Measurements from ENCODE around the gene ZNF280D. TPM values are rescaled to one million over a fixed set of nuclear protein-coding genes. Genes with fewer than 3 reads are reported as not detected.

The ZNF280D gene
- polyA plus RNA-seq, 2 donors = 7.1 to 13.2 TPM

GRCh38 chr15:56693761-56694160 lies 39.5 kb downstream of the ZNF280D start:
- Histone ChIP-seq H3K9me3 (ENCODE audit: control insufficient read depth in 2 of 2, insufficient read depth in 1 of 2, low read depth in 1 of 2, low read length in 1 of 2) (no peaks in the 10 kb centered on the region), H3K4me1 (ENCODE audit: control insufficient read depth in 2 of 2, insufficient read depth in 2 of 2, low read length in 1 of 2) (no peaks in the 10 kb centered on the region), H3K4me3 (ENCODE audit: low read depth in 1 of 2, low read length in 2 of 2) (no peak overlapping the region), H3K27ac (ENCODE audit: low read depth in 2 of 2, low read length in 1 of 2) (no peak overlapping the region), H3K27me3 (ENCODE audit: control insufficient read depth in 1 of 2, insufficient read depth in 2 of 2, low read length in 2 of 2) (no peaks in the 10 kb centered on the region), H3K36me3 (ENCODE audit: control insufficient read depth in 2 of 2, insufficient read depth in 2 of 2, low read length in 1 of 2) (peaks cover 2 to 5% of the 10 kb centered on the region in 2 donors)
- WGBS, 2 donors = 67 to 76% methylated on average over 3 of the region's 3 CpGs

GRCh38 chr15:56690733-56691132 lies 42.6 kb downstream of the ZNF280D start:
- 95 to 97% methylated on average over 1 of the region's 1 CpG for WGBS, 2 donors

DNA sequence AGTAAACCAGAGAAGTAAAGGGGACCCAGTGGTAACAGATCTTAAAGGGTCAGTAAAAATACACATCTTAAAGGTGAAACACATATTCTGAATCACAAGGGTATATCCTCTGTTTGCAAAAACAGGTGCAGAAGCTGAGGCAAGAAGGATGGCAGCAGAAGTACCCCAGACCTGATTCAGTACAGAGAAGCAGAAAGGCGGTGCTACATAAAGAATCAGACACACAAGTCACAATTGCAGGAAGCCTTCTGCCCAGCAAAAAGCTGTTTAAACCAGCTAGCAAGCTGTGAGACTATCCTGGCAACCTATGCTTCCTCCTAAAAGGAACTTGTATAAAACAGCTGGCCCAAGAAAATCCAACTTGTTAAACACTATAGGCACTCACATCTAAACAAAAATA lies 49.4 kb downstream of the ZNF280D start:
- Histone ChIP-seq H3K9me3 (ENCODE audit: control insufficient read depth in 2 of 2, insufficient read depth in 1 of 2, low read depth in 1 of 2, low read length in 1 of 2) (no peaks in the 10 kb centered on the region), H3K36me3 (ENCODE audit: control insufficient read depth in 2 of 2, insufficient read depth in 2 of 2, low read length in 1 of 2) (no peaks in the 10 kb centered on the region), H3K4me1 (ENCODE audit: control insufficient read depth in 2 of 2, insufficient read depth in 2 of 2, low read length in 1 of 2) (no peaks in the 10 kb centered on the region), H3K27me3 (ENCODE audit: control insufficient read depth in 1 of 2, insufficient read depth in 2 of 2, low read length in 2 of 2) (no peaks in the 10 kb centered on the region), H3K4me3 (ENCODE audit: low read depth in 1 of 2, low read length in 2 of 2) (no peak overlapping the region), H3K27ac (ENCODE audit: low read depth in 2 of 2, low read length in 1 of 2) (no peak overlapping the region)
- WGBS, 2 donors = 95 to 96% methylated on average over 1 of the region's 1 CpG

More at GRCh38 chr15:56690733-56691132, 42.6 kb downstream of the ZNF280D start:
- Histone ChIP-seq H3K4me1 (ENCODE audit: control insufficient read depth in 2 of 2, insufficient read depth in 2 of 2, low read length in 1 of 2) (no peaks in the 10 kb centered on the region), H3K27ac (ENCODE audit: low read depth in 2 of 2, low read length in 1 of 2) (no peak overlapping the region), H3K4me3 (ENCODE audit: low read depth in 1 of 2, low read length in 2 of 2) (no peak overlapping the region), H3K36me3 (ENCODE audit: control insufficient read depth in 2 of 2, insufficient read depth in 2 of 2, low read length in 1 of 2) (no peaks in the 10 kb centered on the region), H3K27me3 (ENCODE audit: control insufficient read depth in 1 of 2, insufficient read depth in 2 of 2, low read length in 2 of 2) (no peaks in the 10 kb centered on the region), H3K9me3 (ENCODE audit: control insufficient read depth in 2 of 2, insufficient read depth in 1 of 2, low read depth in 1 of 2, low read length in 1 of 2) (no peaks in the 10 kb centered on the region)

- Histone ChIP-seq H3K27ac (ENCODE audit: low read depth in 2 of 2, low read length in 1 of 2) (no peak overlapping the region), H3K4me3 (ENCODE audit: low read depth in 1 of 2, low read length in 2 of 2) (no peak overlapping the region), H3K36me3 (ENCODE audit: control insufficient read depth in 2 of 2, insufficient read depth in 2 of 2, low read length in 1 of 2) (no peaks in the 10 kb centered on the region), H3K27me3 (ENCODE audit: control insufficient read depth in 1 of 2, insufficient read depth in 2 of 2, low read length in 2 of 2) (no peaks in the 10 kb centered on the region), H3K9me3 (ENCODE audit: control insufficient read depth in 2 of 2, insufficient read depth in 1 of 2, low read depth in 1 of 2, low read length in 1 of 2) (no peaks in the 10 kb centered on the region), H3K4me1 (ENCODE audit: control insufficient read depth in 2 of 2, insufficient read depth in 2 of 2, low read length in 1 of 2) (no peaks in the 10 kb centered on the region)
Observed at GRCh38 chr15:56681113-56681512, 52.2 kb downstream of the ZNF280D start.

- Histone ChIP-seq H3K4me3 (ENCODE audit: low read depth in 1 of 2, low read length in 2 of 2) (no peak overlapping the region), H3K27me3 (ENCODE audit: control insufficient read depth in 1 of 2, insufficient read depth in 2 of 2, low read length in 2 of 2) (no peaks in the 10 kb centered on the region), H3K9me3 (ENCODE audit: control insufficient read depth in 2 of 2, insufficient read depth in 1 of 2, low read depth in 1 of 2, low read length in 1 of 2) (no peaks in the 10 kb centered on the region), H3K27ac (ENCODE audit: low read depth in 2 of 2, low read length in 1 of 2) (no peak overlapping the region), H3K4me1 (ENCODE audit: control insufficient read depth in 2 of 2, insufficient read depth in 2 of 2, low read length in 1 of 2) (no peaks in the 10 kb centered on the region), H3K36me3 (ENCODE audit: control insufficient read depth in 2 of 2, insufficient read depth in 2 of 2, low read length in 1 of 2) (no peaks in the 10 kb centered on the region)
Observed at GRCh38 chr15:56679225-56679624, 54.1 kb downstream of the ZNF280D start.

GRCh38 chr15:56678571-56678970 lies 54.7 kb downstream of the ZNF280D start:
- no peaks in the 10 kb centered on the region for H3K4me1 ChIP-seq (ENCODE audit: control insufficient read depth in 2 of 2, insufficient read depth in 2 of 2, low read length in 1 of 2)
- 95 to 96% methylated on average over 4 of the region's 4 CpGs for WGBS, 2 donors

DNA sequence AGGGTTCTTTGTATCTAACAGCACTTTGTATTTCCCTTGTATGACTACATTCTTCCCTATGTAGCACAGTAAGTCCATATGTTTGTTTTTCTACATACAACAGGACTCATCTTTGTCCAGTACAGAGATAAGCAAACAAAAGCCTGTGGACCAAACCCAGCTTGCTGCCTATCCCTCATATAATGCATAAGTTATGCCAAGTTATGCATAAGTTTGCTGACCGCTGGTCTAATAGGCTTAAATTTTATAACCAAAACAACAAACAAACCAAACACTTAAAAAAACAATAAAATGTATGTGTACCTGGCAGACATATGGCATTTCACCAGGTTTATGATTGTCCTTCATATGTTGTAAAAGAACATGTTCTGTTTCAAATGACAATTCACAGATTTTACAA lies 56.0 kb downstream of the ZNF280D start:
- no peaks in the 10 kb centered on the region for H3K36me3 ChIP-seq (ENCODE audit: control insufficient read depth in 2 of 2, insufficient read depth in 2 of 2, low read length in 1 of 2)
- H3K27ac ChIP-seq (ENCODE audit: low read depth in 2 of 2, low read length in 1 of 2) = no peak overlapping the region
- H3K27me3 ChIP-seq (ENCODE audit: control insufficient read depth in 1 of 2, insufficient read depth in 2 of 2, low read length in 2 of 2) = no peaks in the 10 kb centered on the region
- no peaks in the 10 kb centered on the region for H3K9me3 ChIP-seq (ENCODE audit: control insufficient read depth in 2 of 2, insufficient read depth in 1 of 2, low read depth in 1 of 2, low read length in 1 of 2)
- H3K4me3 ChIP-seq (ENCODE audit: low read depth in 1 of 2, low read length in 2 of 2) = no peak overlapping the region
- H3K4me1 ChIP-seq (ENCODE audit: control insufficient read depth in 2 of 2, insufficient read depth in 2 of 2, low read length in 1 of 2) = no peaks in the 10 kb centered on the region
- WGBS, 2 donors = 95 to 98% methylated on average over 1 of the region's 1 CpG

More at GRCh38 chr15:56678571-56678970, 54.7 kb downstream of the ZNF280D start:
- Histone ChIP-seq H3K9me3 (ENCODE audit: control insufficient read depth in 2 of 2, insufficient read depth in 1 of 2, low read depth in 1 of 2, low read length in 1 of 2) (no peaks in the 10 kb centered on the region), H3K27ac (ENCODE audit: low read depth in 2 of 2, low read length in 1 of 2) (no peak overlapping the region), H3K36me3 (ENCODE audit: control insufficient read depth in 2 of 2, insufficient read depth in 2 of 2, low read length in 1 of 2) (no peaks in the 10 kb centered on the region), H3K27me3 (ENCODE audit: control insufficient read depth in 1 of 2, insufficient read depth in 2 of 2, low read length in 2 of 2) (no peaks in the 10 kb centered on the region), H3K4me3 (ENCODE audit: low read depth in 1 of 2, low read length in 2 of 2) (no peak overlapping the region)

- no peaks in the 10 kb centered on the region for H3K27me3 ChIP-seq (ENCODE audit: control insufficient read depth in 1 of 2, insufficient read depth in 2 of 2, low read length in 2 of 2)
- 81 to 93% methylated on average over 1 of the region's 1 CpG for WGBS, 2 donors
- H3K4me1 ChIP-seq (ENCODE audit: control insufficient read depth in 2 of 2, insufficient read depth in 2 of 2, low read length in 1 of 2) = no peaks in the 10 kb centered on the region
- no peaks in the 10 kb centered on the region for H3K9me3 ChIP-seq (ENCODE audit: control insufficient read depth in 2 of 2, insufficient read depth in 1 of 2, low read depth in 1 of 2, low read length in 1 of 2)
- H3K4me3 ChIP-seq (ENCODE audit: low read depth in 1 of 2, low read length in 2 of 2) = no peak overlapping the region
- no peaks in the 10 kb centered on the region for H3K36me3 ChIP-seq (ENCODE audit: control insufficient read depth in 2 of 2, insufficient read depth in 2 of 2, low read length in 1 of 2)
- no peak overlapping the region for H3K27ac ChIP-seq (ENCODE audit: low read depth in 2 of 2, low read length in 1 of 2)
Observed at GRCh38 chr15:56675930-56676329, 57.4 kb downstream of the ZNF280D start.

GRCh38 chr15:56674857-56675256 lies 58.5 kb downstream of the ZNF280D start:
- Histone ChIP-seq H3K4me3 (ENCODE audit: low read depth in 1 of 2, low read length in 2 of 2) (no peak overlapping the region), H3K4me1 (ENCODE audit: control insufficient read depth in 2 of 2, insufficient read depth in 2 of 2, low read length in 1 of 2) (no peaks in the 10 kb centered on the region), H3K36me3 (ENCODE audit: control insufficient read depth in 2 of 2, insufficient read depth in 2 of 2, low read length in 1 of 2) (no peaks in the 10 kb centered on the region), H3K27me3 (ENCODE audit: control insufficient read depth in 1 of 2, insufficient read depth in 2 of 2, low read length in 2 of 2) (no peaks in the 10 kb centered on the region), H3K9me3 (ENCODE audit: control insufficient read depth in 2 of 2, insufficient read depth in 1 of 2, low read depth in 1 of 2, low read length in 1 of 2) (no peaks in the 10 kb centered on the region), H3K27ac (ENCODE audit: low read depth in 2 of 2, low read length in 1 of 2) (no peak overlapping the region)

DNA sequence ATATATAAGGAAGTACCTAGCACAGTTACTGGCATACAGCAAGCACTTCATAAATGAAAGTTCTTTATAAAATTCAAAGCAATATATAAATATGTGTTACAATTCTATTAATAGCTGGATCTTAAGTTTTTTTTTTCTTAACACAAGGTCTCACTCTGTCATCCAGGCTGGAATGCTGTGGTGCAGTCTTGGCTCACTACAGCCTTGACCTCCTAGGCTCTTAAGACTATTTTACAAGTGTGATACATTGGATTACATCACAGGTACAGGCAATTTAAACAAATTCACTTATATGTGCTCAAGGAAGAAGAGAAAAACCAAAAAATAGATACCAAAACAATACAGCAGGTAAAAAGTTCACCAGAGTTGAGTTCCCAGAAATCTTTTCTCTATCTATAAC lies 60.6 kb downstream of the ZNF280D start:
- Histone ChIP-seq H3K27me3 (ENCODE audit: control insufficient read depth in 1 of 2, insufficient read depth in 2 of 2, low read length in 2 of 2) (no peaks in the 10 kb centered on the region), H3K4me3 (ENCODE audit: low read depth in 1 of 2, low read length in 2 of 2) (no peak overlapping the region), H3K27ac (ENCODE audit: low read depth in 2 of 2, low read length in 1 of 2) (no peak overlapping the region), H3K36me3 (ENCODE audit: control insufficient read depth in 2 of 2, insufficient read depth in 2 of 2, low read length in 1 of 2) (no peaks in the 10 kb centered on the region), H3K9me3 (ENCODE audit: control insufficient read depth in 2 of 2, insufficient read depth in 1 of 2, low read depth in 1 of 2, low read length in 1 of 2) (no peaks in the 10 kb centered on the region), H3K4me1 (ENCODE audit: control insufficient read depth in 2 of 2, insufficient read depth in 2 of 2, low read length in 1 of 2) (no peaks in the 10 kb centered on the region)

Measured in esophagus (tissue), 2 donors.